Spleen (tissue), 11 donors: ENCODE measurements around the gene COL2A1. TPM values are rescaled to one million over a fixed set of nuclear protein-coding genes. Genes with fewer than 3 reads are reported as not detected.

Experiments used
- DNase-seq: peaks from one replicate; pipeline ENCODE4 v3.0.0-alpha.2; 2020
- H3K27ac ChIP-seq, 8 donors: fragments of 200-600 bp; sonication (generic) in 7 of 8; 1 replicate in 4 of 8; 2 replicates in 4 of 8; pipeline versions ENCODE4 v1.5.0 to v1.8.0; 2016 to 2021; ENCODE audit warnings: inconsistent platforms in 4 of 8, mild to moderate bottlenecking in 4 of 8, moderate library complexity in 1 of 8
- H3K27me3 ChIP-seq, 7 donors: fragments of 200-600 bp; sonication (generic) in 6 of 7; replicated peaks in 1 of 7; 1 replicate in 4 of 7; 2 replicates in 3 of 7; pipeline versions ENCODE4 v1.5.0 to v1.8.0; 2016 to 2021; ENCODE audit warnings: inconsistent platforms in 3 of 7, mild to moderate bottlenecking in 1 of 7
- H3K36me3 ChIP-seq, 6 donors: fragments of 200-600 bp; sonication (generic) in 5 of 6; 1 replicate in 4 of 6; 2 replicates in 2 of 6; pipeline versions ENCODE4 v1.5.0 to v1.8.0; 2016 to 2021; ENCODE audit warnings: inconsistent platforms in 2 of 6
- H3K4me1 ChIP-seq, 6 donors: fragments of 200-600 bp; sonication (generic) in 5 of 6; 1 replicate in 3 of 6; 2 replicates in 3 of 6; pipeline versions ENCODE4 v1.5.0 to v1.8.0; 2016 to 2021; ENCODE audit warnings: inconsistent platforms in 3 of 6
- H3K4me3 ChIP-seq, 8 donors: fragments of 200-600 bp; sonication (generic) in 7 of 8; 1 replicate in 4 of 8; 2 replicates in 4 of 8; pipeline versions ENCODE4 v1.5.0 to v1.8.0; 2016 to 2021; ENCODE audit warnings: inconsistent platforms in 4 of 8, mild to moderate bottlenecking in 4 of 8, moderate library complexity in 2 of 8
- H3K9me3 ChIP-seq, 8 donors: fragments of 200-600 bp; sonication (generic) in 7 of 8; 1 replicate in 4 of 8; 2 replicates in 4 of 8; pipeline versions ENCODE4 v1.5.0 to v1.8.0; 2016 to 2021; ENCODE audit warnings: inconsistent platforms in 4 of 8
- POLR2A ChIP-seq, 3 donors: fragments of 450-650 bp; IDR thresholded peaks; one replicate each; pipeline ENCODE4 v1.5.1; 2017; ENCODE audit warnings: antibody characterized with exemption in 3 of 3, mild to moderate bottlenecking in 1 of 3
- POLR2AphosphoS5 ChIP-seq, 3 donors: sonication (generic); formaldehyde crosslinking; IDR thresholded peaks; one replicate each; pipeline ENCODE4 v1.5.1; 2017; ENCODE audit warnings: antibody characterized with exemption in 3 of 3
- WGBS, 5 donors: extraction: QIAGEN DNeasy Blood & Tissue Kit in 3 of 5; methylation state at CpG; one replicate each; pipeline versions ENCODE4 v1.1.5 to v1.1.7; 2013 to 2018; 5-methylcytosine and 5-hydroxymethylcytosine counted together
- intact Hi-C: fragments of 100-400 bp; cut with DNase I; formaldehyde crosslinking; loops from one replicate; pipeline ENCODE4 v1.15.0; 2023; ENCODE audit warnings: low total_unique reads
- polyA plus RNA-seq, 3 donors: library from polyadenylated mRNA; stranded (reverse); fragments of 200-250 nt; gene quantifications; one replicate each; pipeline ENCODE4 v1.2.1, GENCODE V29; 2013
- total RNA-seq, 7 donors: library from RNA; depleted of rRNA in 3 of 7; stranded (reverse); fragments of >200 nt in 3 of 7; fragmentation: NEBNext Ultra II Directional in 4 of 7; extraction: Animal tissue kit (Norgen Biotek cat#: 25700) in 4 of 7; gene quantifications; one replicate each; pipeline versions ENCODE4 v1.1.0 to v1.2.1, GENCODE V29; 2016 to 2021
- TF ChIP-seq, protein P1 (sequence below), 11 experiments: fragments of 200-600 bp in 7 of 11; fragments of 450-650 bp in 4 of 11; sonication (generic) in 4 of 11; IDR thresholded peaks in 8 of 11; conservative IDR thresholded peaks in 3 of 11; 1 replicate in 7 of 11; 2 replicates in 4 of 11; pipeline versions ENCODE4 v1.4.0 to v1.8.0; 2016 to 2021; ENCODE audit warnings: antibody characterized with exemption in 11 of 11, inconsistent platforms in 4 of 11, mild to moderate bottlenecking in 1 of 11
- donor health status: healthy with polysubstance abuse.
- donor health status: DM: no; HTN: no; CAD: no; lungs with moderate emphysema.
- donor health status: DM: no; HTN: no; CAD: no.
- donor health status: Bipolar disorder and iron deficiency.
- donor health status: healthy.
- donor health status: DM: no; HTN: no; CAD: no.
- donor health status: DM: yes; HTN: yes; CAD: no.

COL2A1 gene
- total and polyA plus RNA-seq, 10 donors, result 0.37 to 0.49 (median 0.47) TPM; not detected in 7

DNA sequence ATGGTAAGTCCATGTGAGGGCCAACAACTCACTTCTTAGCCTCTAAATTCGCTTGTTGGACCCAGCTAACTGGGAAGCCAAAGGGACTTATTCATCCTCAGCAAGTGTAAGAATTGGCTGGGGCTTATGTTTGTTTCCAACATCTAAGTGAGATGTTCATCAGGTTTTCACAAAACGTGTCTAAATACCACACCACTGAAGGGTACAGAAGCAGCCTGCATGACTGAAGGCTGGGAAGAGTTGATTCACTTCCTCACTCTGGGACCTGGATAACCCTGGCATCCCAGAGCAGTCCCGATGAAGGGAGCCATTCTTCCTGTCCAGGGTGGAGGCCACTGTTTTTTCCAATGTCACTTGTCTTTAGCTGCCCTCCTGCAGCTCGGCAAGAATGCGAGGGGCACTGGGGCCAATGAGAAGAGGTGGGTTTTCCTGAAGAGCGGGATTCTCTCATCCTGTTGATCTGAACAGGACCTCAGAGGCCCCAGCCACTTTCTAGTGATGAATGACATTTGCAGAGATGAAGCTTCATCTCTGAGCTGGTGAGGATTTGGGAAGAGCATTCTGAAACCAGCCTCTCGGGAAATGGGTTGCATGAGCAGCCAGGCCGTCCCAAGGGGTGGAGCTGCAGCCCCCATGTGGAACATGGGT, 12.2 kb upstream of the COL2A1 start:
- no peak for DNase-seq
- no peaks in the 10 kb centered on the region for H3K4me1 ChIP-seq
- TF ChIP-seq POLR2AphosphoS5 (IDR thresholded peaks at IDR 0.05) (no peak), POLR2A (IDR thresholded peaks at IDR 0.05) (no peak)
- TF ChIP-seq, protein P1, sequence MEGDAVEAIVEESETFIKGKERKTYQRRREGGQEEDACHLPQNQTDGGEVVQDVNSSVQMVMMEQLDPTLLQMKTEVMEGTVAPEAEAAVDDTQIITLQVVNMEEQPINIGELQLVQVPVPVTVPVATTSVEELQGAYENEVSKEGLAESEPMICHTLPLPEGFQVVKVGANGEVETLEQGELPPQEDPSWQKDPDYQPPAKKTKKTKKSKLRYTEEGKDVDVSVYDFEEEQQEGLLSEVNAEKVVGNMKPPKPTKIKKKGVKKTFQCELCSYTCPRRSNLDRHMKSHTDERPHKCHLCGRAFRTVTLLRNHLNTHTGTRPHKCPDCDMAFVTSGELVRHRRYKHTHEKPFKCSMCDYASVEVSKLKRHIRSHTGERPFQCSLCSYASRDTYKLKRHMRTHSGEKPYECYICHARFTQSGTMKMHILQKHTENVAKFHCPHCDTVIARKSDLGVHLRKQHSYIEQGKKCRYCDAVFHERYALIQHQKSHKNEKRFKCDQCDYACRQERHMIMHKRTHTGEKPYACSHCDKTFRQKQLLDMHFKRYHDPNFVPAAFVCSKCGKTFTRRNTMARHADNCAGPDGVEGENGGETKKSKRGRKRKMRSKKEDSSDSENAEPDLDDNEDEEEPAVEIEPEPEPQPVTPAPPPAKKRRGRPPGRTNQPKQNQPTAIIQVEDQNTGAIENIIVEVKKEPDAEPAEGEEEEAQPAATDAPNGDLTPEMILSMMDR (IDR thresholded peaks at IDR 0.05 in 8 of 11, conservative IDR thresholded peaks at IDR 0.05 in 3 of 11), result no peak
- no peaks in the 10 kb centered on the region for H3K9me3 ChIP-seq
- intact Hi-C loops, result no loop called here
- 67 to 78% (median 70%) methylated on average over 8 of the region's 8 CpGs for WGBS, 5 donors
- H3K36me3 ChIP-seq, result no peaks in the 10 kb centered on the region
- peaks cover 0 to 32% (median 0%) of the 10 kb centered on the region in 7 donors for H3K27me3 ChIP-seq
- H3K4me3 ChIP-seq, result no peak overlapping the region
- H3K27ac ChIP-seq, result no peak overlapping the region

GRCh38 chr12:48015954-48016353, 11.7 kb upstream of the COL2A1 start:
- 79 to 94% (median 88%) methylated on average over 7 of the region's 7 CpGs for WGBS, 5 donors
- intact Hi-C loops, result no loop called here

DNA sequence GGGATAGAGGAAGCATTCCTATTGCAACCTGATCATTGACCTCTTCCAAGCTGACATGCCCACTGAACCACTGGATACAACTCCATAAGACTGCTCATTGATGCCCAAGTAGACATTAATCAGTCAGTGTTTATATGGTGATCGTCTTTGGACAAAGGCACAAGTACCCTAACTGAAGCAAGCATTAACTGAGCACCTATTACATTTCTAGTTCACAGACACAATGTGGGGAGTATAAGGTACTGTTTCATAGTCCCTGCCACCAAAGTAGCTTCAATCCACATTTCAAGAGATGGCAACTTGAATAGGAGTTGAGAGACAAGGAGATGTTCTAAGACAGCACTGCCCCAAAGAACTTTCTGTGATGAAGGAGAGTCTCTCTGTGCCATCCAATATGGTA, 10.9 kb upstream of the COL2A1 start:
- TF ChIP-seq POLR2AphosphoS5 (IDR thresholded peaks at IDR 0.05), result no peak
- no peak for TF ChIP-seq POLR2A (IDR thresholded peaks at IDR 0.05)
- TF ChIP-seq, protein P1 (IDR thresholded peaks at IDR 0.05 in 8 of 11, conservative IDR thresholded peaks at IDR 0.05 in 3 of 11), result no peak
- H3K4me3 ChIP-seq, result no peak overlapping the region
- intact Hi-C loops, result no loop called here
- no peaks in the 10 kb centered on the region for H3K4me1 ChIP-seq
- no peaks in the 10 kb centered on the region for H3K36me3 ChIP-seq
- no peak overlapping the region for H3K27ac ChIP-seq
- 61 to 88% (median 68%) methylated on average over 1 of the region's 1 CpG for WGBS, 5 donors
- H3K27me3 ChIP-seq, result peaks cover 0 to 35% (median 0%) of the 10 kb centered on the region in 7 donors
- H3K9me3 ChIP-seq, result no peaks in the 10 kb centered on the region
- no peak for DNase-seq

More at GRCh38 chr12:48015954-48016353, 11.7 kb upstream of the COL2A1 start:
- Histone ChIP-seq H3K36me3 (no peaks in the 10 kb centered on the region), H3K4me3 (no peak overlapping the region), H3K27me3 (peaks cover 0 to 32% (median 0%) of the 10 kb centered on the region in 7 donors), H3K27ac (no peak overlapping the region), H3K4me1 (no peaks in the 10 kb centered on the region), H3K9me3 (no peaks in the 10 kb centered on the region)
- no peak for TF ChIP-seq POLR2A (IDR thresholded peaks at IDR 0.05)
- TF ChIP-seq, protein P1 (IDR thresholded peaks at IDR 0.05 in 8 of 11, conservative IDR thresholded peaks at IDR 0.05 in 3 of 11), result no peak
- no peak for TF ChIP-seq POLR2AphosphoS5 (IDR thresholded peaks at IDR 0.05)
- no peak for DNase-seq

DNA sequence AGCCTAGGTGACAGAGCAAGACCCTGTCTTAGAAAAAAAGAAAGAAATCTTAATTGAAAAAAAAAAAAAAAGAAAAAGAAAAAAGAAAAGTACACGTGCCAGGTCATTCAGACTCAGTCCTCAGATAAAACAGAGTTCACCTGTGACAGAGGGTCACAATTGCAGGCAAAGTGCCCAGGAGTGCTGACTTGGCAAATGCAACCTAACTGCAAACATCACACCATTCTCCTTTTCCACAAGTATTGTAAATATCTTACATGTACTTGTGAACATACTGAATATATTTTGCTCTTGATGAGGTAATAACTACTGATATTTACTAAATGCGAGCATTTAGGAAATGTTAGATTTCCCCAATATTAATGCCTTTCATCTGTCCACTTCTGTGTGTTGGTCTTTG, 9.0 kb upstream of the COL2A1 start:
- Histone ChIP-seq H3K27ac (no peak overlapping the region), H3K9me3 (no peaks in the 10 kb centered on the region), H3K4me1 (no peaks in the 10 kb centered on the region), H3K27me3 (peaks cover 0 to 40% (median 6%) of the 10 kb centered on the region in 7 donors), H3K4me3 (no peak overlapping the region), H3K36me3 (no peaks in the 10 kb centered on the region)
- TF ChIP-seq POLR2AphosphoS5 (IDR thresholded peaks at IDR 0.05) (no peak), POLR2A (IDR thresholded peaks at IDR 0.05) (no peak)
- TF ChIP-seq, protein P1 (IDR thresholded peaks at IDR 0.05 in 8 of 11, conservative IDR thresholded peaks at IDR 0.05 in 3 of 11), result no peak
- intact Hi-C loops, result no loop called here
- no peak for DNase-seq
- WGBS, 5 donors, result 65 to 82% (median 74%) methylated on average over 2 of the region's 2 CpGs
